ENCODE results near the gene MALRD1.
"Not testable (repeated sequence)": the region's sequence is repeated elsewhere in the genome, so short reads cannot be mapped to it uniquely, and the experiment has no call there.

MALRD1 gene

GRCh38 chr10:19498393-19499290 is 450.0 kb downstream of the MALRD1 start:
- DNase-seq, result no peak

GRCh38 chr10:19499291-19499770 is 450.7 kb downstream of the MALRD1 start:
- DNase-seq, result no peak

GRCh38 chr10:19500959-19501358 is 452.4 kb downstream of the MALRD1 start:
- DNase-seq, result no peak

GRCh38 chr10:19505320-19506312 is 457.0 kb downstream of the MALRD1 start:
- DNase-seq, result no peak

GRCh38 chr10:19510005-19510732 is 461.6 kb downstream of the MALRD1 start:
- not testable (repeated sequence) for DNase-seq

- DNase-seq, result no peak
Observed at GRCh38 chr10:19518109-19518508, 469.5 kb downstream of the MALRD1 start.

GRCh38 chr10:19518632-19519031 is 470.0 kb downstream of the MALRD1 start:
- DNase-seq, result no peak

- no peak for DNase-seq
Observed at GRCh38 chr10:19531324-19531723, 482.7 kb downstream of the MALRD1 start.

GRCh38 chr10:19532411-19532810 is 483.8 kb downstream of the MALRD1 start:
- DNase-seq, result no peak

- DNase-seq, result no peak
Observed at GRCh38 chr10:19541299-19541698, 492.7 kb downstream of the MALRD1 start.

GRCh38 chr10:19546224-19546623 is 497.6 kb downstream of the MALRD1 start:
- DNase-seq, result no peak

GRCh38 chr10:19549503-19549902 is 500.9 kb downstream of the MALRD1 start:
- no peak for DNase-seq

GRCh38 chr10:19556666-19557065 is 508.1 kb downstream of the MALRD1 start:
- no peak for DNase-seq

- no peak for DNase-seq
Observed at GRCh38 chr10:19561181-19561580, 512.6 kb downstream of the MALRD1 start.

- no peak for DNase-seq
Observed at GRCh38 chr10:19563388-19564141, 515.0 kb downstream of the MALRD1 start.

GRCh38 chr10:19570120-19570519 is 521.5 kb downstream of the MALRD1 start:
- no peak for DNase-seq

- DNase-seq, result no peak
Observed at GRCh38 chr10:19570991-19571390, 522.4 kb downstream of the MALRD1 start.

GRCh38 chr10:19572056-19572455 is 523.5 kb downstream of the MALRD1 start:
- DNase-seq, result no peak

- no peak for DNase-seq
Observed at GRCh38 chr10:19576576-19576975, 528.0 kb downstream of the MALRD1 start.

GRCh38 chr10:19577381-19577780 is 528.8 kb downstream of the MALRD1 start:
- DNase-seq, result no peak

- no peak for DNase-seq
Observed at GRCh38 chr10:19577807-19578206, 529.2 kb downstream of the MALRD1 start.

GRCh38 chr10:19578571-19578970 is 530.0 kb downstream of the MALRD1 start:
- DNase-seq, result no peak
